KMS-11 (cell line): ENCODE measurements around the gene HOPX.

ENCODE experiments used
- H2AFZ ChIP-seq: fragments of 200-600 bp; sonication (generic); 2 replicates; pipeline ENCODE4 v1.6.1; 2016; ENCODE audit warnings: antibody characterized with exemption, mixed run types, low read depth
- H3K27ac ChIP-seq: fragments of 200-600 bp; sonication (generic); 2 replicates; pipeline ENCODE4 v1.6.1; 2016; ENCODE audit warnings: mild to moderate bottlenecking, mixed run types
- H3K27me3 ChIP-seq: fragments of 200-600 bp; sonication (generic); 2 replicates; pipeline ENCODE4 v1.6.1; 2017; ENCODE audit warnings: mild to moderate bottlenecking, low read depth, mixed run types, moderate library complexity; ENCODE audit not compliant: insufficient read depth
- H3K36me3 ChIP-seq: fragments of 200-600 bp; sonication (generic); 2 replicates; pipeline ENCODE4 v1.6.1; 2017; ENCODE audit warnings: mild to moderate bottlenecking, mixed run types; ENCODE audit not compliant: insufficient read depth
- H3K4me1 ChIP-seq: fragments of 200-600 bp; sonication (generic); 2 replicates; pipeline ENCODE4 v1.6.1; 2016; ENCODE audit warnings: mild to moderate bottlenecking, low read depth, mixed run types; ENCODE audit not compliant: poor library complexity, severe bottlenecking
- H3K4me2 ChIP-seq: fragments of 200-600 bp; sonication (generic); 2 replicates; pipeline ENCODE4 v1.7.0; 2016; ENCODE audit warnings: mild to moderate bottlenecking, mixed run types
- H3K4me3 ChIP-seq: fragments of 200-600 bp; sonication (generic); IDR thresholded peaks from 2 replicates; pipeline ENCODE4 v1.6.1; 2017; ENCODE audit warnings: low read depth, low read length, mixed read lengths; ENCODE audit not compliant: insufficient read depth
- H3K79me2 ChIP-seq: fragments of 200-600 bp; sonication (generic); 2 replicates; pipeline ENCODE4 v1.6.1; 2016; ENCODE audit warnings: low read depth, mixed run types; ENCODE audit not compliant: insufficient read depth
- H3K9ac ChIP-seq: fragments of 200-600 bp; sonication (generic); 2 replicates; pipeline ENCODE4 v1.6.1; 2016; ENCODE audit warnings: mild to moderate bottlenecking, mixed run types
- H4K20me1 ChIP-seq: fragments of 200-600 bp; sonication (generic); 2 replicates; pipeline ENCODE4 v1.6.1; 2016; ENCODE audit warnings: mild to moderate bottlenecking, mixed run types; ENCODE audit not compliant: insufficient read depth
- CTCF ChIP-seq: fragments of 200-600 bp; sonication (generic); conservative IDR thresholded peaks from 2 replicates; pipeline ENCODE4 v1.6.1; 2017; ENCODE audit warnings: low read depth, mild to moderate bottlenecking, antibody characterized with exemption, low read length, moderate library complexity, mixed read lengths

HOPX gene

DNA sequence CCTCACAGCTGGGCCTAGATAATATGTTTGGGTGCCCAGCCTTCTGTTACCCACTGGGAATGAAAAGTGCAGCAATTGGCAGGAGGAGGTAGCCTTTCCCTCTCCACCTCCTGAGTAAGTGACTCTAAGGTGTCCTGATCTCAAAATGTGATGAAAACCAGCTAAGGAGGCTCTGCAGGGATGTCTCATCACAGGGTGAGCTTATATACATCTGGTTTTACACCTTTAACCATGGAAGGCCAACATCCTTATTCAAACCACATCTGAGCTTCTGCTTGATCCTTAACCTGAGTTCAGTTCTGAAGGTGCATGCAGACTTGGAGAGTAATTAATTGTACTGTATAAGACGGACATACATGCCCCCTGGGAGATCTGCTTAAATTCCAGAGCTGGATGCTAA is 53.7 kb downstream of the HOPX start:
- Histone ChIP-seq H3K36me3 (no peaks in the 10 kb centered on the region), H3K27me3 (0 out of 2 replicates have a peak, but pooled peaks cover 2% of the 10 kb centered on the region), H3K4me2 (no peak overlapping the region), H3K4me1 (no peaks in the 10 kb centered on the region), H3K9ac (no peak overlapping the region), H3K27ac (no peak overlapping the region), H3K79me2 (no peaks in the 10 kb centered on the region), H3K4me3 (no peak overlapping the region), H2AFZ (no peak overlapping the region), H4K20me1 (no peaks in the 10 kb centered on the region)
- TF ChIP-seq CTCF, result no peak

DNA sequence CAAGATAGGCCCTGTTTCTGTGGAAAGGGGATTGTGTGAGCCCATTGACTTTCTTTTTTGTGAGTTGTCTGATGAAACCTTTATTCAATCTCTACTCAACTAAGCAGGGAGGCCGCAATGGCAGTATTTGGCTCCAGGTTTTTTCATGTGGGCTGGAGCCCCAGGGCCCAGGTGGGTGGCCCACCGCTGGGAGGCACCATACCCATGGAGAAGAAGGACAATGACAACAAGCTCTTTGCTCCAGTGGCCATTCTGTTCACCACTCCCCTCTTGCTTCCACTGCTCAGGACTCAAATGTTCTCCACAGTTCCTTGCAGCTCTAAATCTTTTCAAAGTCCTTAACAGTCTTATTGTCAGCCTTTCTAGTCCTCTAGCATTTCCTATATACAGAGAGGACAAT is 54.1 kb downstream of the HOPX start:
- Histone ChIP-seq H3K36me3 (no peaks in the 10 kb centered on the region), H3K79me2 (no peaks in the 10 kb centered on the region), H3K9ac (no peak overlapping the region), H4K20me1 (no peaks in the 10 kb centered on the region), H3K4me2 (no peak overlapping the region), H3K4me3 (no peak overlapping the region), H2AFZ (no peak overlapping the region), H3K27ac (no peak overlapping the region), H3K4me1 (no peaks in the 10 kb centered on the region), H3K27me3 (0 out of 2 replicates have a peak, but pooled peaks cover 2% of the 10 kb centered on the region)
- TF ChIP-seq CTCF, result no peak

GRCh38 chr4:56626420-56626819 is 54.7 kb downstream of the HOPX start:
- Histone ChIP-seq H3K27me3 (0 out of 2 replicates have a peak, but pooled peaks cover 2% of the 10 kb centered on the region), H3K9ac (no peak overlapping the region), H3K27ac (no peak overlapping the region), H2AFZ (no peak overlapping the region), H4K20me1 (no peaks in the 10 kb centered on the region), H3K36me3 (no peaks in the 10 kb centered on the region), H3K4me3 (no peak overlapping the region), H3K79me2 (no peaks in the 10 kb centered on the region), H3K4me2 (no peak overlapping the region), H3K4me1 (no peaks in the 10 kb centered on the region)
- TF ChIP-seq CTCF, result no peak

DNA sequence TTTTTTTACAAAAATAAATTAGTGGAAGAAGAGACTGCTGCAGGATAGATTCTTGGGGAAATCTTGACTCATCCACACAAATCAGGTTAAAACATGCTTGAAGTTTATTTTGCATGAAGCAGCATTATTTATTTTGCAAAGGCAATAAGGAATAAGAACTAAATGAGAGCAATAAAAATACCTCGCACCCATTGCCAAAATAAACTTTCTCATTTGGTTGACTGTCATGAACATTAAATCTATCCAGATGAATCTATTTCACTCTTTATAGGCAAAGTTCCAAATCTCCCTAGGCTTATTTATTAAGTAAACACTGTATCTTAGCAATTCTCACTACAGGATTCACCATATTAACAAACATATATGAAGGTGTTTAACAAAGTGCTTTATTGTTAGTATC is 58.9 kb downstream of the HOPX start:
- H4K20me1 ChIP-seq, result no peaks in the 10 kb centered on the region
- no peak overlapping the region for H2AFZ ChIP-seq
- no peak for TF ChIP-seq CTCF

More for the DNA sequence above, 58.9 kb downstream of the HOPX start:
- Histone ChIP-seq H3K4me3 (no peak overlapping the region), H3K27me3 (0 out of 2 replicates have a peak, but pooled peaks cover 2% of the 10 kb centered on the region), H3K9ac (no peak overlapping the region), H3K79me2 (no peaks in the 10 kb centered on the region), H3K36me3 (no peaks in the 10 kb centered on the region), H3K27ac (no peak overlapping the region), H3K4me1 (peaks cover 12% of the 10 kb centered on the region), H3K4me2 (no peak overlapping the region)
